HG02870 (cell line): Measurements from ENCODE around the gene DAPK1.

Experiments
- ATAC-seq: cut with Tn5 transposase; IDR thresholded peaks from one replicate; pipeline ENCODE4 v1.9.1; 2021; ENCODE audit warnings: mild to moderate bottlenecking, moderate library complexity; ENCODE audit not compliant: unreplicated experiment

The DAPK1 gene

DNA sequence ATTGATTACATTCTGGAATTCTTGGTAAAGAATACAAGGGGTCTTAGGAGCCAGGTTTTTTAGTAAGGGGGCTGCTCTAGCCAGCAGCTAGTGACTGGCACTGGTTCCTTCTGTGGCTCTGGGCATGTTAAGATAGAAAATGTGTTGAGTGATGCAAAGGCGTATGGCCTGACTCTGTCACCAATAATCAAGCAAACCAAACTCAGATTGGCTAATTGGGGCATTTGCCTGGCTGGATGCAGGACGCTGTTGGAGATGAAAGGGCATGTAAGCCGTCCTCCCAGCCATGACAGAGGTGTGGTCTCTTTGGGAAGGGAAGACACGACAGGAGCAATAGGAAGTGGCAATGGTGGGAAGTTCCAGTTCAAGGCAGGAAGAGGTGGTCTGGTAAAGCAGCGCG, 140.6 kb downstream of the DAPK1 start:
- no peak for ATAC-seq

GRCh38 chr9:87639949-87640348, 142.3 kb downstream of the DAPK1 start:
- no peak for ATAC-seq

DNA sequence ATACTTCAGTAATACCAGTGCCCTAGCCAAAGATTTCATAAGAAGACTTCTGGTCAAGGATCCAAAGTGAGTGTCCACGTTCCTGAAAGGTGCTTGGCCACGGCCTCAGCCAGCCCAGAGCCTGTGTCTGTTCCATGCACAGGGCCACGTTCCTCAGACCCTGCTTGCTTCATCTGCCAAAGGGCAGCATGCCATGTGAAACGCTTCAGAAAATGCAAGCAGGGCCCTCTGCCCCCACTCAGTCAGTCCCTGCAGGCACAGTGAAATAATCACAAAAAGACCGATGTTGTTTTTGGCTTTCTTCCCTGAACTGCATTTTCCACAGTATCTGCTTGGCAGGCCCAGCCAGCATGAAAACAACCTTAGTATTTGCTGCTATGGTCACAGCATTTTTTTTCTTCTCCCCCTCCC, 142.7 kb downstream of the DAPK1 start:
- ATAC-seq, result no peak

- no peak for ATAC-seq
Observed at GRCh38 chr9:87641067-87641466, 143.4 kb downstream of the DAPK1 start.

GRCh38 chr9:87642330-87643106, 144.9 kb downstream of the DAPK1 start:
- ATAC-seq, result no peak

DNA sequence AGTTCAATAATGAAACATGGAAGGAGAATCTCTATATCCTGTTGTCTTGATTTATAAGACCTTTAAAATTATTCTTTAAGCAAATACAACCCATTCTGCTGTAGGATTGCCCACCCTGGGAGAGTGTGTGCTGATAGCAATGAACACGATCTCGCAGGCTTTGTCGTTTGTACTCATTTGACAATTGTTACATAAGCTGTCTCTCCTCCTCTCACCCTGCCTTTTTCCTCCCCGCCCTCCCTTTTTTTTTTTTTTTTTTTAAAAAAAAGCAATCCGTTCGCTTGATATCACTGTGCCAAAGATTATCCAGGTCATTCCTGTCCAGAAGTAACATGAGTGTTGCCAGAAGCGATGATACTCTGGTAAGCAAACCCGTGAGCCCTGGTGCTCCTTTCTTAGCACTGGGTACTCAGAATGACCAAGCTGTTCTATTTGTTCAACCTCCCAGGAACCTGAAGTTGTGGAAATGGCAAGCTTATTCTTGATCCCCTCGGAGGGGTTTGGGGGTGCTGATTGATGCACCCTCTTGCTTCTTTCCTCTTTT, 145.5 kb downstream of the DAPK1 start:
- no peak for ATAC-seq

DNA sequence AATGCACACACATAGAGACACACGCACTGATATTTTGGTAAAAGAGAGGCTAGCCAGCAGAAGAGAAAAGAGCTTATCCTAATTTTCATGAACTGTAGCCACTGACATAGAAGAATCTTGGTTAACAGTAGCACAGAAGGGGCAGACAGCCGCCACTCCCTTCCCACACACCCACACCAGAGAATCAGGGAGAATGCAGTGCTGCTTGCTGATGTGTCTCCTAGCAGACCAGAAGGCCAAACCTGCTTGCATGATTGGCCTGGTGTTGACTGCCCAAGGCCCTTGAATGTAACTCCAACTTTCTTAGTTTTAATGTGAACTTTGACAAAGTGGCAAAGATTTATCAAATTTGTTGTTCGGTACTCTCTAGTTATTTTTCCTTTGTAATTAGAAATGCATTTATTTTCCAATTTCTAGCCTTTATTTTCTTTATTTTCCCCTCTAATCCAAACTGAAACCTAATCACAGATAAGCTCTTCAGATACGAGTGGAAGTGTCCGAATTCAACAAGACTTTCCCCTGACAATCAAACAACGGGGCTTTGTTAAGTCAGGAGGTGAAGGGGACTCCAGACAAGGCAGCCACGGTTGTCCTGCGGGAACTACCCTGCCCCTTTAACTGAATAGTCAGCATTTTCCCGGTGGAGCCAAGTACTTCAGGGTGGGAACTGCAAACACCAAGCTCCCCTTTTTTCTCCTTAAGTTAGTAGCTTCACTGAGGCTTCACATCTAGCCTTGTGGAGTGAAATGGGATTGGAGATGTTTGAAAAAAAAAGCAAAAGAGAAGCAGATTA, 146.3 kb downstream of the DAPK1 start:
- ATAC-seq, result no peak

GRCh38 chr9:87644659-87645058, 147.0 kb downstream of the DAPK1 start:
- no peak for ATAC-seq

DNA sequence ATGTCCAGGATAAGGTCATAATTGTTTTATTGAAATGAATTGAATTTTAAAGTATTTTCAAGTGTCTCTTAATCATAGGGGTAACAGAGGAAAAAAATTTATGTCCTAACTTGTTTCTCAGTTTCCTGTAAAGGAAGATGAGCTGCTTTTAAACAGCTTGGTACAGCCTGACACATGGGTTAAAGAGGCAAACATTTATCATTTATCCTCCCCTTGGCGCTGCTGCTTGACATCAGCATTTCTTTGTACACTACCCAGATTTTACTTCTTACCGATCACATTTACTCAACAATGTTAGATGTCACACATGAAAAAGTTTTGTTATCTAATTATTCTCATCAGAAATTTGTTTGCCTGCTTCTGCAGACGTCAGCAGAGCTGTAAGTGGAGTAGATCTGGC, 148.9 kb downstream of the DAPK1 start:
- ATAC-seq, result no peak

DNA sequence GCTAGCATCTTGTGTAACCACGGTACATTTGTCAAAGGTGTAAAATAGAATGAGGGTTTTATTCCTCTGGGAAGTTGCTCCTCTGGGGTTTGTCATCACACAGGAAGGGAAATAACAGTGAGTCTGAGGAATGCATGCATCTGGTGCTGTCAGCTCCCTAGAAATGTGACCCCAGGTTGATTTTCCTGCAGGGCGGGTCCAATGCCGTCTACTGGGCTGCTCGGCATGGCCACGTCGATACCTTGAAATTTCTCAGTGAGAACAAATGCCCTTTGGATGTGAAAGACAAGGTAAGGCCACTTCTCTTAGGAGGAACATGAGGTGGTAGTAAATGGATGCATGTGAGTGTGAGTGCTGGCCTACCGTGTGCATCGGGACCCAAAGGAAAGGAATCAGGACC, 149.4 kb downstream of the DAPK1 start:
- no peak for ATAC-seq

- no peak for ATAC-seq
Observed at GRCh38 chr9:87648606-87649005, 150.9 kb downstream of the DAPK1 start.

DNA sequence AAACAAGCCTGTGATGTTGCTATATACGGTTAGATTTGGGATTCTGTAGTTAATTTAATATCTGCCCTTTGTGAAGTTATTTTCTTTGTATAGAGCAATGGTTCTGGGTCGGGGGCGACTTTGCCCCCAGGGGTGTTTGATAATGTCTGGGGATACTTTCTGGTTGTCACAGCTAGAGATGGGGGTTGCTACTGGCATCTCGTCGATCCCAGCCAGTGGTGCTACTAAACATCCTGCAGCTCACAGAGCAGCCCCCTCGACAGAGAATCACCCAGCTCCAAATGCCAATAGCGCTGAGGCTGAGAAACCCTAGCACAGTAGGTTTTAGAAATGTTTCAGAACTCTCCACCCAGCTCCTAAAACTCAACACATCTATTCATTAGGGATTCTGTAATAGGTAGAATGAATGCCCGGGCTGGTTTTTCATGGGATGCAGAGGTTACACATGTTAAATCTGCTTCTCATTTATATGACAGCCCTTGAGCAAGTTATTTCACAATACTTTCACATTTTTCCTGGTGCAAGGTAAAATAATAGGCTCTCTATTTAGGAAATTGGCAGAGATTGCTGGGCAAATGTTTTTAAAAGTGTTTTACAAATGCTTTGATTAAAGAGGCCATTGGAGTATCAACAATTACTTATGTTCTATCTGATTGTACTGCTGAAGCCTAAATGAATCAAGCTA, 153.1 kb downstream of the DAPK1 start:
- no peak for ATAC-seq

- no peak for ATAC-seq
Observed at GRCh38 chr9:87651431-87651830, 153.8 kb downstream of the DAPK1 start.

DNA sequence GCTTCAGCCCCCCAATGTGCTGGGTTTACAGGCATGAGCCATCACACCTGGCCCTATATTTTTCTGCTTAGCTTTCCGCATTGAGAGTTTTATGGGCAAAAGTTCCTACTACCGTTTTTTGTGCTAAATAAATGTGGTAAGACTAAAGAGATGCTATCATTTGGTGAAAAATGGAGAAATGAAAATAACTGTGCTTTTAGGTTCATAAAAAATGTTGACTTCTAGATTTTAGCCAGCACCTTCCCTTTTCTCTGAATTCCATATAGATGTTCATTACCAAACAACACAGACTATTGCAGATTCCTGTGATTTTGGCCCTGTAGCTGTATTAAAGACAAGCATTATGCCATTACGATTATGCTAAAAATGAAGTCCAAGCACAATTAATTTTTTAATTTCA, 156.3 kb downstream of the DAPK1 start:
- no peak for ATAC-seq

DNA sequence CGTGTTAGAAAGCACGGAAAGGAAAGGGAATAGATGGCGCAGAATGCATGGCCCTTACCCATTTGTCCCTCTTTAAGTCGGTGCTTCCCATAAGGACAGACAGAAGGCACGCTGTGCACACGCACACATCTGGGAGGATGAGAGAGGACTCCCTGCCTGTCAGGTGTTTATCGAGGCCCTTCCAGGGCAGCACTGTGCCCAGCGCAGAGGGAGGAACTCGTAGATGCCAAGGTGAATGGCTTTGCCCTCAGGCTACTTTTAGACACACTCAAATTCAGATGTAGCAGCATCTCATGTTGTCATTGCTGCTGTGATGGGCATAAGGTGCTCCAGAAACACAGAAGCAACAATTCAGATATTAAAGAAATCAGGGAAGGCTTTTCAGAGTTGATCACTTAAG, 158.1 kb downstream of the DAPK1 start:
- ATAC-seq, result no peak

DNA sequence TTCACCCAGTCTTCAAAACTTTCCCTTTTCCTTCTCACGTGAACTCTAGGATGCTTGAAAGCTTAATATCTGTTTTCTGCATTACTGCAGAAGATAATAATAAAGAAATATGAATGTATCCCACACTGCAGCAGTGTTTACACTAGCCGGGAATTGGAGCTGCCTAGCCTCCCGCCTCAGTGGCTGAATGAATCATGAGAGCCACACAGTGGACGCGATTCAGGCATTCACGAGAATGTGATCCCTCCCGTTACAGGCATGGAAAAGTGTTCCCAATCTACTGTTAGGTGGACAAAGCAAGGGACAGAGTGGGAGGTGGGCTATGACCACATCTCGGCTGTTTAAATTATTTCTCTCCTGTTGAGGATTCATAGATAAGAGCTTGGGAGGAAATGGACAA, 158.8 kb downstream of the DAPK1 start:
- no peak for ATAC-seq

DNA sequence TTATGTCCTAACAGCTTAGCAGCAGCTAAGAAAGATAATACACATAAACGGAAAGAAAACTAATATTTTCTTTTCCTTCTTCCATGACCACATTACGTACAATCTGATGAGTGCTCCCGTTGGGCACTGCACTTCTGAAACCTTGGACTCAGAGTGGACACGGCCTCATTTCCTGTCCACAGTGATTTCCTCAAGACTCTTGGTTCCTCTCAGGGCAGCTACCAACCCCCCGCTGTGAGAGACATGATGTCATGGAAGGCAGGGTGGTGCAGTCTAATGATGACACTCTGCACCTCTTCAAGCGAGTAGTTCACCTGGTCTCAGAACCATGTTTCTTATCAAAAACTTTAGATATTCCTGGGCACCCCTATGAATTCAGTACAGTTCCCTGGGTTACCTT, 159.5 kb downstream of the DAPK1 start:
- ATAC-seq, result no peak

- ATAC-seq, result no peak
Observed at GRCh38 chr9:87657893-87658292, 160.2 kb downstream of the DAPK1 start.

DNA sequence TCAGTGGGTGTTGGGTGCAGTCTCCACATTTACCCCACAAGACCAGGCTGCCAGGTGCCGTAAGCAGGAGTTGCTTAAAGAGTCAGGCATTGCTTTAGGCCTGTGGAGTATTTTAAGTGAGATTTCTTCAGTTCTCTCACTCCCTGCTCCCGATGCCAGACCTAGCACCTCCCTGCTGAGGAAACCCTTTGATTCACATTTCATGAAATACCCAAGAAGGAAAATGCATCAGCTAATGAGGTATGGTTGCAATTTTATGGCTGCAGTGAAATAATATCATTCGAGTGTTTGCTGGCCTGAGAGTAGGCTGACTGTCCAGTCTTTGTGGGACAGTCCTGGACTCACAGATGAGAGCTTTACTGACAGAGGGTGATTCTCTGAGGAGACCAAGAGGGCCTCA, 160.8 kb downstream of the DAPK1 start:
- ATAC-seq, result no peak

DNA sequence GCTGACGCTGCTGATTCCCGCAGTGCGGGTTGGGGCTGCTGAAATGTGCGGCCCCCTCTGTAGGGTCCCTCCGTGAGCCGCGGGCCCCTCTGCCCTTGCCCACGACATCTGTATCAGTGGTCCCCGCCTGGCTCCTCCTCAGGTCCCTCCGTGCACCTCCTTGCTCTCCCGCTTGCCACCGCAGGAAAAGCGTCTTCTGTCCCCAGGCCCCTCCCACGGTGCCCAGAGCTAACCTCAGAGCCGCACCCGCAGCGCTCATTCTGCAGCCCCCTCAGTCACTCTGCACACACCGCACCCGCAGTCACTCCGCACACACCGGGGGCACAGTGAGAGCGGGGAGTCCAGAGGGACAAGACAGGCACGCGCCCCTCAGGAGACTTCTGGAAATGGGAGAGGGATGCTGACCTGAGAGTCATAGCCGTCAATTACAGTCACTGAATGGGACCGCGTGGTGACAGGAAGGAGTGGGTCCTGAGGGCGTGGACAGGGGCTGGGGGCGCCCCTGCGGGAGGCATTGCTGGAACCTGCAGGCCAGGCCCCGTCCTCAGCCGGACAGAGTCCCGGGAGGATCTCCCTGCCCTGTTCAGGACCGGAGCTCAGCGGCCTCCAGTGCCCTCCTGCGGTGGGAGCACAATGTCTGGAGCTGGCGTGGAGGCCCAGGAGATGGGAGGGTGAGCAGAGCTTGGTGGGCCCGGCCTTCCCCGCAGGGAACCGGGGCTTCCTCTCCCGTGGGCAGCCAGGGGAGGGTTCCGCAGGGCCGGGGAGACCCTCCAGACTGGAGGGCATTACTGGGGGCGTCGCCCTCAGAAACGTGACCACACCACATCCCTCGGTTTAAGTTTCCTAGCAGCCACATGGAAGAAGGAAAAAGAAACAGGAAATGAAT, 162.1 kb downstream of the DAPK1 start:
- ATAC-seq, result no peak

DNA sequence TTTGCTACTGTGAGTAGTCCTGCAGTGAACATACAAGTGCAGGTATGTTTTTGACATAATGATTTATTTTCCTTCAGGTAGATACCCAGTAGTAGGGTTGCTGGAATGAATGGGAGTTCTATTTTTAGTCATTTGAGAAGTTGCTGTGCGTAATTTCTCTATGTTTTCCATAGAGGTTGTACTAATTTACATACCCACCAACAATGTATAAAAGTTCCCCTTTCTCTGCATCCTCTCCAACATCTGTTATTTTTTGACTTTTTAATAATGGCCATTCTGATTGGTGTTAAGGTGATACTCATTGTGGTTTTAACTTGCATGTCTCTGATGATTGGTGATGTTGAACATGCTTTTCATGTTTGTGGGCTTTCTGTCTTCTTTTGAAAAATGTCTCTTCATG, 163.6 kb downstream of the DAPK1 start:
- no peak for ATAC-seq
